ENCODE measurements around the gene TSPAN15.
A peak's percentile ranks its signal among the peaks of the same experiment; 100 is the strongest.

TSPAN15 gene

GRCh38 chr10:69406816-69407580 is 44.3 kb upstream of the TSPAN15 start:
- TF ChIP-seq, protein P1, sequence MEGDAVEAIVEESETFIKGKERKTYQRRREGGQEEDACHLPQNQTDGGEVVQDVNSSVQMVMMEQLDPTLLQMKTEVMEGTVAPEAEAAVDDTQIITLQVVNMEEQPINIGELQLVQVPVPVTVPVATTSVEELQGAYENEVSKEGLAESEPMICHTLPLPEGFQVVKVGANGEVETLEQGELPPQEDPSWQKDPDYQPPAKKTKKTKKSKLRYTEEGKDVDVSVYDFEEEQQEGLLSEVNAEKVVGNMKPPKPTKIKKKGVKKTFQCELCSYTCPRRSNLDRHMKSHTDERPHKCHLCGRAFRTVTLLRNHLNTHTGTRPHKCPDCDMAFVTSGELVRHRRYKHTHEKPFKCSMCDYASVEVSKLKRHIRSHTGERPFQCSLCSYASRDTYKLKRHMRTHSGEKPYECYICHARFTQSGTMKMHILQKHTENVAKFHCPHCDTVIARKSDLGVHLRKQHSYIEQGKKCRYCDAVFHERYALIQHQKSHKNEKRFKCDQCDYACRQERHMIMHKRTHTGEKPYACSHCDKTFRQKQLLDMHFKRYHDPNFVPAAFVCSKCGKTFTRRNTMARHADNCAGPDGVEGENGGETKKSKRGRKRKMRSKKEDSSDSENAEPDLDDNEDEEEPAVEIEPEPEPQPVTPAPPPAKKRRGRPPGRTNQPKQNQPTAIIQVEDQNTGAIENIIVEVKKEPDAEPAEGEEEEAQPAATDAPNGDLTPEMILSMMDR (conservative IDR thresholded peaks at IDR 0.05; ENCODE audit: low read length), result no peak
- DNase-seq (ENCODE audit: low read depth), result no peak

GRCh38 chr10:69407621-69408301 is 43.5 kb upstream of the TSPAN15 start:
- DNase-seq (ENCODE audit: low read depth), result no peak
- TF ChIP-seq, protein P1 (conservative IDR thresholded peaks at IDR 0.05; ENCODE audit: low read length), result peak; percentile 19; the same call in 1 of the 2 replicates
- H3K4me3 ChIP-seq (ENCODE audit: low read length), result peak overlapping the region; percentile 13; the same call in 1 of the 2 replicates

More at GRCh38 chr10:69406816-69407580, 44.3 kb upstream of the TSPAN15 start:
- no peak overlapping the region for H3K4me3 ChIP-seq (ENCODE audit: low read length)

- DNase-seq (ENCODE audit: low read depth), result peak; percentile 94
- peak overlapping the region; percentile 50 for H3K4me3 ChIP-seq (ENCODE audit: low read length)
- TF ChIP-seq, protein P1 (conservative IDR thresholded peaks at IDR 0.05; ENCODE audit: low read length), result peak; percentile 63
These were observed 42.7 kb upstream of the TSPAN15 start for GRCh38 chr10:69408318-69409175.

- peak overlapping the region; percentile 50 for H3K4me3 ChIP-seq (ENCODE audit: low read length)
- TF ChIP-seq, protein P1 (conservative IDR thresholded peaks at IDR 0.05; ENCODE audit: low read length), result no peak
- DNase-seq (ENCODE audit: low read depth), result no peak
These were observed 42.1 kb upstream of the TSPAN15 start for GRCh38 chr10:69409176-69409495.

DNA sequence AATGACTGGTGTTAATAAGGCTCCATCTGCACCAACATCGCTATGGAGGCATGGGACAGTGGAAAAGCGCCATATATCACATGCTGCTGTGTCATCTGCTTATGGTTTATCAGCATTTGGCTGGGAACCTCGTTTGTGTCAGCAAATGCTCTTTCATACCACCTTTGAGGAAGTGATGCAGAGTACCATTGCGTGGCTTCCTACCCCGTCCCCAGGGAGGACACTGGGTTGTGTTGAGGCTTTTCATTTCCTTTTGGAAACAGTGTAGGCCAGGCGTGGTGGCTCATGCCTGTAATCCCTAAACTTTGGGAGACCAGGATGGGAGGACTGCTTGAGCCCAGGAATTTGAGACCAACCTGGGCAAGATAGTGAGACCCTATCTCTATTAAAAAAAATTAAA is 41.3 kb upstream of the TSPAN15 start:
- no peak overlapping the region for H3K4me3 ChIP-seq (ENCODE audit: low read length)
- DNase-seq (ENCODE audit: low read depth), result peak; percentile 30
- TF ChIP-seq, protein P1 (conservative IDR thresholded peaks at IDR 0.05; ENCODE audit: low read length), result no peak

GRCh38 chr10:69410487-69410886 is 40.8 kb upstream of the TSPAN15 start:
- no peak for DNase-seq (ENCODE audit: low read depth)
- TF ChIP-seq, protein P1 (conservative IDR thresholded peaks at IDR 0.05; ENCODE audit: low read length), result no peak
- H3K4me3 ChIP-seq (ENCODE audit: low read length), result no peak overlapping the region
